SK-N-SH (cell line): ENCODE data around the gene PSMB10.

ENCODE experiments used
- EZH2phosphoT487 ChIP-seq: fragments of 200-600 bp; sonication (generic); IDR thresholded peaks from 2 replicates; pipeline ENCODE4 v1.6.1; 2017; ENCODE audit warnings: low read depth, mixed run types, mild to moderate bottlenecking, antibody characterized with exemption, moderate library complexity, borderline replicate concordance
- MXI1 ChIP-seq: IDR thresholded peaks from 2 replicates; pipeline ENCODE4 v1.6.1; 2012; ENCODE audit warnings: mild to moderate bottlenecking, low read depth, low read length, improper control_type of control experiment
- NFIC ChIP-seq: IDR thresholded peaks from 2 replicates; pipeline ENCODE4 v1.4.0; 2012; ENCODE audit warnings: borderline replicate concordance
- PBX3 ChIP-seq: IDR thresholded peaks from 2 replicates; pipeline ENCODE4; 2012
- REST ChIP-seq: IDR thresholded peaks from 2 replicates; pipeline ENCODE4 v1.6.1; 2012; ENCODE audit warnings: mild to moderate bottlenecking, low read depth, low read length, moderate library complexity
- TF ChIP-seq, protein P1 (sequence below): fragments of 200-600 bp; sonication (generic); IDR thresholded peaks from 2 replicates; pipeline ENCODE4 v1.6.1; 2017; ENCODE audit warnings: antibody characterized with exemption, mild to moderate bottlenecking, moderate library complexity
- TF ChIP-seq, protein P2 (sequence below): fragments of 150-350 bp; IDR thresholded peaks from 2 replicates; pipeline ENCODE4 v1.6.1; 2017; ENCODE audit warnings: antibody characterized with exemption, low read length, low read depth, borderline replicate concordance
- TF ChIP-seq, protein P3 (sequence below): IDR thresholded peaks from 2 replicates; pipeline ENCODE4 v1.4.0; 2012; ENCODE audit warnings: low read depth

GRCh38 chr16:67923414-67924116 is 13.1 kb downstream of the PSMB10 start:
- TF ChIP-seq, protein P1, sequence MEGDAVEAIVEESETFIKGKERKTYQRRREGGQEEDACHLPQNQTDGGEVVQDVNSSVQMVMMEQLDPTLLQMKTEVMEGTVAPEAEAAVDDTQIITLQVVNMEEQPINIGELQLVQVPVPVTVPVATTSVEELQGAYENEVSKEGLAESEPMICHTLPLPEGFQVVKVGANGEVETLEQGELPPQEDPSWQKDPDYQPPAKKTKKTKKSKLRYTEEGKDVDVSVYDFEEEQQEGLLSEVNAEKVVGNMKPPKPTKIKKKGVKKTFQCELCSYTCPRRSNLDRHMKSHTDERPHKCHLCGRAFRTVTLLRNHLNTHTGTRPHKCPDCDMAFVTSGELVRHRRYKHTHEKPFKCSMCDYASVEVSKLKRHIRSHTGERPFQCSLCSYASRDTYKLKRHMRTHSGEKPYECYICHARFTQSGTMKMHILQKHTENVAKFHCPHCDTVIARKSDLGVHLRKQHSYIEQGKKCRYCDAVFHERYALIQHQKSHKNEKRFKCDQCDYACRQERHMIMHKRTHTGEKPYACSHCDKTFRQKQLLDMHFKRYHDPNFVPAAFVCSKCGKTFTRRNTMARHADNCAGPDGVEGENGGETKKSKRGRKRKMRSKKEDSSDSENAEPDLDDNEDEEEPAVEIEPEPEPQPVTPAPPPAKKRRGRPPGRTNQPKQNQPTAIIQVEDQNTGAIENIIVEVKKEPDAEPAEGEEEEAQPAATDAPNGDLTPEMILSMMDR: no peak
- TF ChIP-seq REST: no peak
- TF ChIP-seq NFIC: no peak
- TF ChIP-seq, protein P2, sequence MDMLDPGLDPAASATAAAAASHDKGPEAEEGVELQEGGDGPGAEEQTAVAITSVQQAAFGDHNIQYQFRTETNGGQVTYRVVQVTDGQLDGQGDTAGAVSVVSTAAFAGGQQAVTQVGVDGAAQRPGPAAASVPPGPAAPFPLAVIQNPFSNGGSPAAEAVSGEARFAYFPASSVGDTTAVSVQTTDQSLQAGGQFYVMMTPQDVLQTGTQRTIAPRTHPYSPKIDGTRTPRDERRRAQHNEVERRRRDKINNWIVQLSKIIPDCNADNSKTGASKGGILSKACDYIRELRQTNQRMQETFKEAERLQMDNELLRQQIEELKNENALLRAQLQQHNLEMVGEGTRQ: no peak
- TF ChIP-seq, protein P3, sequence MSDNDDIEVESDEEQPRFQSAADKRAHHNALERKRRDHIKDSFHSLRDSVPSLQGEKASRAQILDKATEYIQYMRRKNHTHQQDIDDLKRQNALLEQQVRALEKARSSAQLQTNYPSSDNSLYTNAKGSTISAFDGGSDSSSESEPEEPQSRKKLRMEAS: no peak
- no peak for TF ChIP-seq EZH2phosphoT487
- TF ChIP-seq MXI1: no peak
- no peak for TF ChIP-seq PBX3
